Measurements from ENCODE around the gene PSMD2. TPM values are rescaled to one million over a fixed set of nuclear protein-coding genes. Genes with fewer than 3 reads are reported as not detected.

PSMD2 gene
- total RNA-seq, 1 experiment from 2014 or later, result 645 TPM

DNA sequence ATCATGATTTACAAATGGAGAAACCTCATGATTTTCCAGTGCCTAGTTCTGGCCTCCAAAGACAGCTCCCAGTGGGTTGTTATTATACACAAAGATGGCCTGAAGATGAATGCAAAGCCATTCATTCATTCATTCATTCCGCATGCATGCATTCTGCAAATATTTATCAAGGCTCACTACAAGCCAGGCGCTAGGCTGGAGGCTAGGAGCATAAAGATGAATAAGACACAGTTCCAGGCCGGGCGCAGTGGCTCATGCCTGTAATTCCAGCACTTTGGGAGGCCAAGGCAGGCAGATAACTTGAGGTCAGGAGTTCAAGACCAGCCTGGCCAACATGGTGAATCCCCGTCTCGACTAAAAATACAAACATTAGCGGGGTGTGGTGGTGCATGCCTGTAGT, 2.4 kb upstream of the PSMD2 start:
- peaks cover 9% of the 10 kb centered on the region for H3K4me1 ChIP-seq (ENCODE audit: insufficient read depth, low read length, poor library complexity, severe bottlenecking)
- H3K27ac ChIP-seq (ENCODE audit: low read depth, low read length, poor library complexity, severe bottlenecking), result no peak overlapping the region
- ChIA-PET CTCF (interaction anchor here (0.7 kb wide), 1 partner anchor 14 kb away, joined by 4 read pairs; no protein-coding TSS in a partner anchor), POLR2A (ENCODE audit: low non-redundant PET) (no interaction called here)
- H3K9me3 ChIP-seq (ENCODE audit: low read depth, low read length, poor library complexity, severe bottlenecking), result no peaks in the 10 kb centered on the region
- TF ChIP-seq, protein P1, sequence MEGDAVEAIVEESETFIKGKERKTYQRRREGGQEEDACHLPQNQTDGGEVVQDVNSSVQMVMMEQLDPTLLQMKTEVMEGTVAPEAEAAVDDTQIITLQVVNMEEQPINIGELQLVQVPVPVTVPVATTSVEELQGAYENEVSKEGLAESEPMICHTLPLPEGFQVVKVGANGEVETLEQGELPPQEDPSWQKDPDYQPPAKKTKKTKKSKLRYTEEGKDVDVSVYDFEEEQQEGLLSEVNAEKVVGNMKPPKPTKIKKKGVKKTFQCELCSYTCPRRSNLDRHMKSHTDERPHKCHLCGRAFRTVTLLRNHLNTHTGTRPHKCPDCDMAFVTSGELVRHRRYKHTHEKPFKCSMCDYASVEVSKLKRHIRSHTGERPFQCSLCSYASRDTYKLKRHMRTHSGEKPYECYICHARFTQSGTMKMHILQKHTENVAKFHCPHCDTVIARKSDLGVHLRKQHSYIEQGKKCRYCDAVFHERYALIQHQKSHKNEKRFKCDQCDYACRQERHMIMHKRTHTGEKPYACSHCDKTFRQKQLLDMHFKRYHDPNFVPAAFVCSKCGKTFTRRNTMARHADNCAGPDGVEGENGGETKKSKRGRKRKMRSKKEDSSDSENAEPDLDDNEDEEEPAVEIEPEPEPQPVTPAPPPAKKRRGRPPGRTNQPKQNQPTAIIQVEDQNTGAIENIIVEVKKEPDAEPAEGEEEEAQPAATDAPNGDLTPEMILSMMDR (conservative IDR thresholded peaks at IDR 0.05; ENCODE audit: low read depth, low read length), result no peak
- no peak for TF ChIP-seq EZH2 (IDR thresholded peaks at IDR 0.05; ENCODE audit: borderline replicate concordance, low read depth, low read length, poor library complexity, severe bottlenecking)
- no peak overlapping the region for H3K4me3 ChIP-seq (ENCODE audit: low read depth, low read length, poor library complexity, severe bottlenecking)
- intact Hi-C loops (cut with micrococcal nuclease; ENCODE audit: unreplicated experiment), result loop anchor here (5.0 kb wide), 1 partner anchor 124 kb away; the partner anchor contains the start of gene AP2M1
- H3K27me3 ChIP-seq (replicated peaks; ENCODE audit: insufficient read depth, low read depth, low read length, poor library complexity), result no peaks in the 10 kb centered on the region
- peaks cover 19% of the 10 kb centered on the region for H3K36me3 ChIP-seq (ENCODE audit: insufficient read depth, low read length, poor library complexity, severe bottlenecking)
- no peak for DNase-seq (ENCODE audit: low spot score)
- no TSS peak for BruUV-seq (replicated peaks)

DNA sequence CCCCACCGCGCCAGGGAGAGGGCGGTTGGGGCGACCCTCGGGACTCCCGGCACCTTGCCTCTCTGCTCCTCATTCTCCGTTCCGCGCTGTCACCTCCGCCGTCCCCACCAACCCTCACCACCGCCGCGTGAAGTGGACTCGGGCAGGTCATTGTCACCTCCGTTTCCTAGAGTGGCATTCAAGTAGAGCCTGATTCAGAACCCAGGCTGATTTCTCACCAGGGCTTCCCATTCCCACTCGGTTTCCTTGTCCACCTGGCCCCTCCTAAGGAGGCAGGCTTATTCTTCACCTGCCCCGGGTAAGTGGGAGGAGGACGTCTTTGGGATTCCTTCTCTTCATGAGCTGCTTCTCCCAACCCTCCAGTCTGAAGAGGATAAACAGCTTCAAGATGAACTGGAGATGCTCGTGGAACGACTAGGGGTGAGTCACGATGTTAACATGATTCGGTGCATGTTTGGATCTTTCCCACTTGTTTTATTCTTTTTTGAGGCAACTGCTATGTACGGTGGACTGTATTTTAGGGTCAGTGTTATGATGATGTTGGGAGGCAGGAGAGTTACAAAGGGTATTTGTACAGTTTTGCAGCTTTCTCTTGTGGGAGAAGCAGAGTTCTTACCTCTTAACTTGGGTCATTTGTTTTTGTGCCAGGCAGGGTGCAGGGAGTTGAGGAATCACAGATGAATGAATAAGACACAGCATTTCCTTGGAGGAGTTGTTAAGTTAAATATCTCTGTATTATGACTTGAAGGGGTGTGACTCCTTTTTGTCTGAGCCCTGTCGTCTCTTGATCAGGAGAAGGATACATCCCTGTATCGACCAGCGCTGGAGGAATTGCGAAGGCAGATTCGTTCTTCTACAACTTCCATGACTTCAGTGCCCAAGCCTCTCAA, 692 bp downstream of the PSMD2 start:
- peaks cover 50% of the 10 kb centered on the region for H3K36me3 ChIP-seq (ENCODE audit: insufficient read depth, low read length, poor library complexity, severe bottlenecking)
- peaks cover 9% of the 10 kb centered on the region for H3K4me1 ChIP-seq (ENCODE audit: insufficient read depth, low read length, poor library complexity, severe bottlenecking)
- TSS peak; percentile 39 for BruUV-seq (replicated peaks)
- intact Hi-C loops (cut with micrococcal nuclease; ENCODE audit: unreplicated experiment), result loop anchor here (1.0 to 5.0 kb wide), 2 partner anchors 15 to 127 kb away; partner anchors contain the start of genes AP2M1 and EIF4G1
- H3K4me3 ChIP-seq (ENCODE audit: low read depth, low read length, poor library complexity, severe bottlenecking), result peak overlapping the region; percentile 88
- no peaks in the 10 kb centered on the region for H3K9me3 ChIP-seq (ENCODE audit: low read depth, low read length, poor library complexity, severe bottlenecking)
- CTCF ChIA-PET, result no interaction called here
- no peak for TF ChIP-seq EZH2 (IDR thresholded peaks at IDR 0.05; ENCODE audit: borderline replicate concordance, low read depth, low read length, poor library complexity, severe bottlenecking)
- TF ChIP-seq, protein P1 (conservative IDR thresholded peaks at IDR 0.05; ENCODE audit: low read depth, low read length), result no peak
- H3K27ac ChIP-seq (ENCODE audit: low read depth, low read length, poor library complexity, severe bottlenecking), result peak overlapping the region; percentile 80
- DNase-seq (ENCODE audit: low spot score), result no peak
- POLR2A ChIA-PET (ENCODE audit: low non-redundant PET), result no interaction called here
- H3K27me3 ChIP-seq (replicated peaks; ENCODE audit: insufficient read depth, low read depth, low read length, poor library complexity), result no peaks in the 10 kb centered on the region

DNA sequence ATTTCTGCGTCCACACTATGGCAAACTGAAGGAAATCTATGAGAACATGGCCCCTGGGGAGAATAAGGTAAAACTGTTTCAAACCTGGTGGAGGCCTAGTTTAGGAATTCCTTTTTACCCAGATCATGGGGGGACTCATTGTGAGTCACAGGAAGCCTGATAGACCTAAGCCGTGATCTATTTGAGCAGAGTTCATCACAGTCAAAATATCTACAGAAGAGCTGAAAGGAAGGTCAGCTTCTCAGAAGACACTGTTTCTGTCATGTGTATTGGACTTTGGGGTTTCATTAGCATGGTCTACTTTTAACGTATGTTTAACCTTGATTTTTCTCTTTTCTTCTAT, 1.3 kb downstream of the PSMD2 start:
- peaks cover 56% of the 10 kb centered on the region for H3K36me3 ChIP-seq (ENCODE audit: insufficient read depth, low read length, poor library complexity, severe bottlenecking)

More for the DNA sequence above, 1.3 kb downstream of the PSMD2 start:
- Histone ChIP-seq H3K27ac (ENCODE audit: low read depth, low read length, poor library complexity, severe bottlenecking) (peak overlapping the region; percentile 80), H3K4me3 (ENCODE audit: low read depth, low read length, poor library complexity, severe bottlenecking) (peak overlapping the region; percentile 88), H3K4me1 (ENCODE audit: insufficient read depth, low read length, poor library complexity, severe bottlenecking) (peaks cover 9% of the 10 kb centered on the region), H3K9me3 (ENCODE audit: low read depth, low read length, poor library complexity, severe bottlenecking) (no peaks in the 10 kb centered on the region), H3K27me3 (replicated peaks; ENCODE audit: insufficient read depth, low read depth, low read length, poor library complexity) (no peaks in the 10 kb centered on the region)
- intact Hi-C loops (cut with micrococcal nuclease; ENCODE audit: unreplicated experiment), result loop anchor here (1.0 kb wide), 1 partner anchor 14 kb away; the partner anchor contains the start of gene EIF4G1
- ChIA-PET CTCF (no interaction called here), POLR2A (ENCODE audit: low non-redundant PET) (no interaction called here)
- DNase-seq (ENCODE audit: low spot score), result no peak
- no peak for TF ChIP-seq EZH2 (IDR thresholded peaks at IDR 0.05; ENCODE audit: borderline replicate concordance, low read depth, low read length, poor library complexity, severe bottlenecking)
- TF ChIP-seq, protein P1 (conservative IDR thresholded peaks at IDR 0.05; ENCODE audit: low read depth, low read length), result no peak
- no TSS peak for BruUV-seq (replicated peaks)
